ENCODE measurements around the gene SYT2. TPM values are rescaled to one million over a fixed set of nuclear protein-coding genes. Genes with fewer than 3 reads are reported as not detected.

The SYT2 gene
- total and polyA plus RNA-seq, 9 of the 15 experiments (the other 6 are each of a cell fraction or from before 2014, with no cell fraction given), result not detected

- Histone ChIP-seq H3K4me1 (replicated peaks in 1 of 2; ENCODE audit: control insufficient read depth in 2 of 2, insufficient read depth in 2 of 2, low read length in 2 of 2) (peaks cover 0 to 16% of the 10 kb centered on the region in 2 experiments; a peak in 2 of 5 replicates), H3K9ac (ENCODE audit: insufficient read depth in 1 of 2, low read depth in 2 of 2, low read length in 2 of 2) (no peak overlapping the region), H3K9me3 (replicated peaks; ENCODE audit: control insufficient read depth, insufficient read depth, low read depth, low read length) (no peaks in the 10 kb centered on the region), H3K36me3 (ENCODE audit: control insufficient read depth, insufficient read depth, low read length) (no peaks in the 10 kb centered on the region), H4K20me1 (replicated peaks; ENCODE audit: control insufficient read depth, insufficient read depth, low read length) (peaks cover 17% of the 10 kb centered on the region), H3K4me2 (ENCODE audit: insufficient read depth, low read length) (no peak overlapping the region), H3K4me3 (no peak overlapping the region), H3K27ac (ENCODE audit: extremely low read depth, low read depth, low read length) (no peak overlapping the region), H3K27me3 (ENCODE audit: control insufficient read depth in 2 of 2, insufficient read depth in 2 of 2, low read length in 2 of 2) (peaks cover 75 to 96% of the 10 kb centered on the region in 2 experiments), H3K9me1 (ENCODE audit: control insufficient read depth, insufficient read depth, low read length) (no peaks in the 10 kb centered on the region), H3K79me2 (ENCODE audit: control insufficient read depth, insufficient read depth, low read length) (no peaks in the 10 kb centered on the region), H2AFZ (ENCODE audit: low read depth, low read length) (no peak overlapping the region)
- DNase-seq (ENCODE audit: extremely low read depth in 1 of 4, low spot score in 3 of 4), result no peak
- no peak for FAIRE-seq
- BruUV-seq (replicated peaks), result no TSS peak
- TF ChIP-seq NFIX (CRISPR knock-in tag; IDR thresholded peaks at IDR 0.05; ENCODE audit: low read depth), result no peak
- no peak for TF ChIP-seq ASH1L (IDR thresholded peaks at IDR 0.05; ENCODE audit: borderline replicate concordance, low read depth, partially characterized antibody)
- no peak for TF ChIP-seq ZBTB5 (IDR thresholded peaks at IDR 0.05)
- no peak for TF ChIP-seq ZBTB26 (CRISPR knock-in tag; IDR thresholded peaks at IDR 0.05)
- WGBS (ENCODE audit: insufficient coverage, low coverage, missing lambda C conversion rate), result 0% methylated on average over 9 of the region's 12 CpGs
- intact Hi-C loops (cut with micrococcal nuclease), result no loop called here
- in situ Hi-C loops (cut with MboI), result loop anchor here (25.0 kb wide), 1 partner anchor 221 kb away; no protein-coding TSS in a partner anchor
- ChIA-PET CTCF (ENCODE audit: low intra/inter-chr PET ratio) (no interaction called here), POLR2A (interaction anchor here (0.8 kb wide), 1 partner anchor 27 kb away, joined by 3 read pairs; no protein-coding TSS in a partner anchor)
- no peak for ATAC-seq
These were observed 1.6 kb downstream of the SYT2 start for GRCh38 chr1:202708456-202709275.
